ENCODE results near the gene SH3BP5.

The SH3BP5 gene

DNA sequence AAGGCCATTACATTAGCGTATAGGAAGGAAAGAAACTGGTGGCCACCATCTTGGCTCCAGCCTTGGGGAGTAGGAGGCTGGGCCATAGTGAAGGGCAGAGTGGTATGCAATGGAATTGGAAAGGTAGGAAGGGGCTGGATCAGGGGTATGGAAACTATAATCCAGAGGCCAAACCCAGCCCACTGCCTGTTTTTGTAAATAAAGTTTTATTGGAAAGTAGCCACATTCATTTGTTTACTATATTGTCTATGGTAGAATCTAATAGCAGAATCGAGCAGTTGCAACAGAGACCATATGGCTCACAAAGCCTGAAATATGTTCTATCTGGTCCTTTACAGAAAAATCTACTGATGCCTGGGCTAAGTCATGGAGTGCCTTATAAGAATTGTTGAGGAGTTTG lies 14.1 kb upstream of the SH3BP5 start:
- DNase-seq: no peak

DNA sequence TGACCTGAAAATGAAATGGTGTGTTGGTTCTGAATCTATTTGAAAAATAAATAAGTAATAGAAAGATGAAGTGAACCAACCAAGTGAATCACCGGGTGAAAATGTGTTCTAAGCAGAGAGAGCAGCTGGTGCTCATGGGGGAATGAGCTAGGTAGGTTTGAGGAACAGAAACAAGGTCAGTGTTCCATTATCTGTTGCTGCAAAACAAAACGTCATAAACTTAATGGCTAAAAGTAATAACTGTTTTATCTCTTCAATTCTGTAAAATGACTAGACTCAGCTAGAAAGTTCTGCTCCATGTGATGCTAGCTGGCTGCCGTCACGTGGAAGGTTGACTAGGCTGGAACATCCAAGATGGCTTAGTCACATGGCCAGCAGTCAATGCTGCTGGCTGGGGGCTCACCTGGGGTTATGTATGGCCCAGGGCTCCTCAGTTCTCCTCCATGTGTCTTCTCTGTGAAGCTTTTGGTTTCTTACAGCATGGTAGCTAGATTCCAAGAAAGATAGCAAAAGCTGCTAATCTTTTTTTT lies 13.3 kb upstream of the SH3BP5 start:
- no peak for DNase-seq

DNA sequence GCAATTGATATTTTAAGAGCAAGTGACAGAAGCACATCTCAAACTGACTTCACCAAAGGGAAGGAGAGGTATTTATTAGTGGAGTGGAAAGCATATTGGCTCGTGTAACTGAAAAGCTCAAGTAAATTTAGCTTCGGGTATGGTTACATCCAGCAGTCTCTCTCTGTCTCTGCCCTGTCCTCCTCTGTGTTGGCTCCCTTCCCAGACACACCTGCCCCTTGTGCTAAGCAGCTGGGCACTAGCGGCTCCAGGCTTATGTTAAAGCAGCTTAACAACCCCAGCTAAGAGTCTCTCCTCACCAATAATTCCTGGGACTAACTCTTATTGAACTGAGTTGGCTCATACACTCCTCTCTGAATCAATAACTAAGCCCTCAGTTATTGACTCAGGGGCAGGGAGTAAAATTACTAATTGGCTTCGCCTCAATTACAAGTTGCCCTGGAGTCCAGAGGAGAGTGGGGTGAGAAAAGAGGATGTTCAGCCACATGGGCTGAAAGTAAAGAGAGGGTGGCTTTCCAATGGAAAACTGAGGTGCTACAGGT lies 12.8 kb upstream of the SH3BP5 start:
- no peak for DNase-seq

DNA sequence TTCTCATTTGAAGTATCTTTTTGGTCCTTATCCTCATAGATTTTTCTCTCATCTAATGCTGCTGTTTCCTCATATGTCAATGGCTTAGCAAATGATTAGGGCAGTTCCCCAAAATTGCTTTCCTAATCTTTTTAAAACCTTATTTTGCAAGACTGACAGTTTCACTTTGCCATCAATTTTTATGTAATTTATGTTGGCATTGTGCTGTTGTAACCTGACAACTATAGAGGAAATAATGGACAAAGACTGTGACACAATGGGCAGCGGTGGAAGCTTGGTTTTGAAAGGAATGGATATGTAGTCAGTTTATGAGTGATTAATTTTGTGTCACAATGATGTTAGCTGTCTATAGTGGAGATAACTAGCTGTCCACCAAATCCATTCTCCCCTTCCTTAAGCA lies 10.6 kb upstream of the SH3BP5 start:
- DNase-seq: no peak

DNA sequence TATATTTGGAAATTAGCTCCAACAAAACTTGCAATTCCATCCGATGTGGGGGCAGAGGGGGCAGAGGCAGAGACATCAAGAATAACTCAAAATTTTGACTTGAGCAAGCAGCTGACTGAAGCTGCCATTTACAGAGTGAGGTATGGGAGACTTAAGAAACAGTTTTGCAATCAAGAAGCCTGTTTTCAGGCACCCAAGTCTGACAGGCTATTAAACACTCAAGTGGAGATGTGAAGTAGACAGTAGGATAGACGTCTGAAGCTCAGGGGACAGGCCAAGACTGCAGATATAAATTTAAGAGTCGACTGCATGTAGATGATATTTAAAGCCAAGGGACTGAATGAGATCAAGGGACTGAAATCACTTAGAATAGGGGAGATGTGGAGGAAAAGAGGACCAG lies 9.9 kb upstream of the SH3BP5 start:
- no peak for DNase-seq

DNA sequence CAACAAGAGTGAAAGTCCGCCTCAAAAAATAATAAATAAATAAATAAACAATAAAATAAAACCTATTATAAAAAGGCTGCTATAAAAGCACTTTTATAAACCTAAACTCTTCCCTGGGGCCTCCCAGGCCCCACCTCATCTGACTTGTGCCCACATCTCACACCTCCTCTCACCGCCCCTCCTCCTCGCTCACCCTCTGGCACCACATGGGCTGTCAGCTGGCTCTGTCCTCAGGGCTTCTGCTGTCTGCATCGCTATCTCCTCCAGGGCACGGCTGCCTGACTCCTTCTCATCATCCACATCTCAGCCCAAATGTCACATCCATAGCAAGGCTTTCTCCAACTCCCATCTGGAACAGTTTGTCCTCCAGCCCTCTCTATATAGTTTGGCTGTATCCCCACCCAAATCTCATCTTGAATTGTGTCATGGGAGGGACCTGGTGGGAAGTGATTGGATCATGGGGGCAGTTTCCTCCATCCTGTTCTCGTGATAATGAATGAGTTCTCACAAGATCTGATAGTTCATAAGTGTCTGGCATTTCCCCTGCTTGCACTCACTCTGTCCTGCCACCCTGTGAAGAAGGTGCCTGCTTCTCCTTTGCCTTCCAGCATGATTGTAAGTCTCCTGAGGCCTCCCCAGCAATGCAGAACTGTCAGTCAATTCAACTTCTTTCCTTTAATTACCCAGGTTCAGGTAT lies 8.8 kb upstream of the SH3BP5 start:
- DNase-seq: no peak

DNA sequence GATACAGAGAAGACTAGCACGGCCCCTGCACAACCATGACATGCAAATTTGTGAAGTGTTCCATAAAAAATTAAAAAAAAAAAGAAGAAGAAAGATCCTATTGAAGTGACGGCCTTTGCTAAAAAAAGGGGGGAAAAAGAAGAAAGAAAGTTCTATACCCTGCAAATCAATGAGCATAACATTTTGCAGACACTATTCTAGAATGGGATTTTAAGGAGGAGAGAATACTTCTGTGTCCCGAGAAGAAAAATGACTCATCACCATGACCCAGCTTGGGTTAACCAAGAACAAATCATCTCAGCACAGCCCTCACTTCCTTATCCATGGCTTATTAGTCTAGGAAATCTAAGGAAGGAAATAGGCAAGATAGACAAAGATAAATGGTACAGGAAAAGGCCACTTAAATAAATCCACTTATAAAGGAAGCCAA lies 7.4 kb upstream of the SH3BP5 start:
- DNase-seq: no peak

DNA sequence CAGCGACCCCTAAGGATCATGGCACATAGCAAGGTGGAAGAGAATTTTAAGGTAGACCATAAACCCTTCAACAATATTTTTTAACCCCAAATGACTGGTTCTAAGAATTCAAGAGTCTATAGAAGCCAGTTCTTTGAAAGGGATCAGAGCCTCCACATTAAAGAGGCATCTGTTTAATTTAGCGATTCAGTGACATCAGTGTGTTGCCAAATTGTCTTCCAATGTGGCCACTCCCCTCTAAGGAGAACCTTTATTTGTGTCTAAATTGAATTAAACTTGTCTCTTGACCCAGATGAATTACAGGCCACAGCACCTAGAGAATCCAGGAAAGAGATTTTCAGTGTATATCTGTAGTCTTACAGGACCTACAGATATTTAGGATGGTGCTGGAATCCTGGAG lies 6.6 kb upstream of the SH3BP5 start:
- no peak for DNase-seq

DNA sequence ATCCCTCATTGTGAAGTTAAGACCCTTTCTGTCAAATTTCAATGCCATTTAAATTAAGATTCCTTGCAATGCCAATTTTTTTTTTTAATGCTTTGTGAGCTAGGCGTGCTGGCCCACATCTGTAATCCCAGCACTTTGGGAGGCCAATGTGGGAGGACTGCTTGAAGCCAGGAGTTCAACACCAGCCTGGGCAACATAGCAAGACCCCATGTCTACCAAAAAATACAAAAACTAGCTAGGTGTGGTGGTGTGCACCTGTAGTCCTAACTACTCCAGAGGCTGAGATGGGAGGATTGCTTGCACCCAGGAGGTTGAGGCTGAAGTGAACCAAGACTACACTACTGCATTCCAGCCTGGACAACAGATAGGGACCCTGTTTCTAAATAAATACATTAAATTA lies 5.6 kb upstream of the SH3BP5 start:
- no peak for DNase-seq

DNA sequence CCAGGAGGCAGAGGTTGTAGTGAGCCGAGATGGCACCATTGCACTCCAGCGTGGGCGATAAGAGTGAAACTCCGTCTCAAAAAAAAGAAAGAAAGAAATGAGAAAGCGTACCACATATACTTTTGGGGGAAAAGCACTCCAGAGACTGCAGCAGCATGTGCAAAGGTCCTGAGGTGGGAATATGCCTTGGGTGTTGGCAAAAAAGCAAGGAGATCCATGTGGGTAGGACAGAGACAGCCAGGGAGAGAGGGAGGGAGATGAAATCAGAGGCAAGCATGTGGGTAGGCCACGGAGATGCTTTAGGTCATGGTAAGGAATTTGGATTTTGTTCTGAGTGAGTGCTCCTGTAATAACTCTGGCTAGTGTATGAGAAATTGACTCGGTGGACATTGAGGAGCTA lies 3.7 kb upstream of the SH3BP5 start:
- no peak for DNase-seq

DNA sequence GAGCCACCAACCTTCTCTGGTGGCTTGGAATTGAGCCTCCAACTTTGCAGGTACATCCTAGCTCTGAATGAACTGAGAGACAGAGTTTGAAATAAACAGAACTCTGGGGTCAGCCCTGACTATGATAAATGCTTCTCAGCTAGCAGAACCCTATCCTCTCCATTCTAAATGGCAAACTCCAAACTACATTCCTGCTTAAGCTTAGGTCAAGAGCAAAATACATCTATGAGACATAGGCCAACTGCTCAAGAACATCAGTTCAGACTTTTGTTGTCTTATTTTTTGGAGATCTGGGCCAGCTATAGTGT lies 1.5 kb upstream of the SH3BP5 start:
- no peak for DNase-seq

DNA sequence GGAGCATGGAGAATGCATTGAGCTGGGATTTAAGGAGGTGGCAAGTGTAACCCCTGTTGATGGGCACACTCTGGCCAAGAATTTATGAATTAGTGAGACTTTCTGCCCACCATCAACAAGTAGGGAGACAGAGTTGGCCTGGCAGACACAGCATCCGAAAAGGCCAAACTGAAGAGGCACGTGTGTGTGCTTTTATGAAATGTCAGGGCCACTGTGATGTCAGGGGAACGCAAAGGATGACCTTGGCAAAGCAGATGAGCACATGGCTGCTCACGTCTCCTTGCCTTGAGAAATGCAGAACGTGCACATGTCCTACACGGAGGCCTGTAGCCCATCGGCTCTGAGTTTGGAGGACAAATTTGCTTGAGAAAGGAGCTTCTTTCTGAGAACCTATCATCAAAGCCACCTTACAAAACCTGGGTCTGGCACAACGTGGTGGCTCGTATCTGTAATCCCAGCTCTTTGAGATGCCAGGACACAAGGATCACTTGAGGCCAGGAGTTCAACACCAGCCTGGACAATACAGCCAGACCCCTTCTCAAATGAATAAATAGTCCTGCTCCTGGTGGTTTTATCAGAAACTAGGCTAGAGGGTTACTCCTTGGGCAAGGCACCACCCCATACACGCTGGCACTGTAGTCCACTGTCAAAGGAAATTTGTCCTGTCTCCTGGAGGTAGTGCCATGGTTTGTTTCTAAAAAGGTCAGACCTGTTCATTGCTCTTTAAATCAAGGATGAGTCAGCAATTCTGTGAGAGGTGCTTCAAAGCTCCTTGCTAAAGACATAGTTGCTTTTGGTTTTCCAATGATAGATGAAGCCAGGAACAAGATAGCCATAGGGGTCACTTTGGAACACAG lies 941 bp upstream of the SH3BP5 start:
- DNase-seq: no peak

DNA sequence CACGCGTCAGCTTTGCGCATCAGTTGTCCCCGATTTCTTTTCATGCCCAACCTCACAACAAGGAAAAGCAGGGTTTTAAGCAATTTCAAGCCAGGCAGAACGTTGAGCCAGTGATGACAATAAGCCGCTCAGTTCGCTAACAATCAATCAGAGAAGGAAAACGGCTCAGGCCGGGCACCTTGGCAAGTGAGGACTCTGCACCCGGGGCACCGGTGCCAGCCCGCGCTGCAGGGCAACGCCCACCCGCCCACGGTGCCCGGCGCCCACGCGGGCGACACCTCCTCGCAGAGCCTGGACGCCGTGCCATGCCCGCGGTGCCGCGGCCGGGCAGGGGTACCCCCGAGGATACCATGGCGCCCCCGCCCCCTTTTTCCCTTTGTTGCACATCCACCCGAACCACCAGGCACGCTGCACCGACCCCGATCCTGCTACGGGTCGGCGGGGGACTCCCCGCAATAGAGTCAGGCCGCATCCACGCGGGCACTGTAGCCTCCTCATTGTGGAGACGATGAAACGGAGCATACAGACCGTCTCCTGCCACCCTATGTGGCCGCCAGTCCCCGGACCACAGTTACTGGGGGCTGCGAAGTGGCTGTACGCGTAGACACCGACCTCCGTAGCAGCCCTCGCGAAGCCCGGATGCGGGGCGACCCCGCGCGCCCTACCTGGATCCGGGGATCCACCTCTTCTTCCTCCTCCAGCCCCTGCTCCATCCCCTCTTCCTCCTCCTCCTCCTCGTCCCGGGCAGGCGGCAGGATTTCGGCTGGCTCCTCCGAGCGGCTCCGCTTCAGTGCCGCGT lies 581 bp downstream of the SH3BP5 start:
- DNase-seq: peak; percentile 63

DNA sequence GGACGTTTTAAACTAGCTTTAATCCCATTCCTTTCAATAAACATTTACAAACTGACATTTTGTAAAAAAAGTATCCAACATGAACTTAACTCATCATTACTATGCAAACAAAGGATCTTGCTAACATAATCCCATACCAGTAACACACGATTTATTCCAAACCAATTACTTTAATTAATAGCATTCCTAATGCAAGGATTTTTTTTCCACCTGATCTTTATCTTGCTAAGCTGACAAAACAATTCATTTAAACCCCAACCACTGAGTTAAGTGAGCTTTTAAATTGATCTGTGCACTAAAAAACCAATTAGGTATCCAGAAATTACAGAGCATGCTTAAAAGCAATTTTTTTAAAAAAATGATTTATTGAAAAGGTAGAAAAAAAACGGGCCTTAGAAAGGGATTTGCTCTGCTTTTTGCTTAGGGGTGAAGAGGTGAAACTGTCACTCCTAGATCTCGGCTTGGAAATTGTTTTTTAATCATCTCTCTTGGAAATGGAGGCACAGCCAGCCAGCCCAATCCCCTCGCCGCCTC lies 1.2 kb downstream of the SH3BP5 start:
- no peak for DNase-seq

DNA sequence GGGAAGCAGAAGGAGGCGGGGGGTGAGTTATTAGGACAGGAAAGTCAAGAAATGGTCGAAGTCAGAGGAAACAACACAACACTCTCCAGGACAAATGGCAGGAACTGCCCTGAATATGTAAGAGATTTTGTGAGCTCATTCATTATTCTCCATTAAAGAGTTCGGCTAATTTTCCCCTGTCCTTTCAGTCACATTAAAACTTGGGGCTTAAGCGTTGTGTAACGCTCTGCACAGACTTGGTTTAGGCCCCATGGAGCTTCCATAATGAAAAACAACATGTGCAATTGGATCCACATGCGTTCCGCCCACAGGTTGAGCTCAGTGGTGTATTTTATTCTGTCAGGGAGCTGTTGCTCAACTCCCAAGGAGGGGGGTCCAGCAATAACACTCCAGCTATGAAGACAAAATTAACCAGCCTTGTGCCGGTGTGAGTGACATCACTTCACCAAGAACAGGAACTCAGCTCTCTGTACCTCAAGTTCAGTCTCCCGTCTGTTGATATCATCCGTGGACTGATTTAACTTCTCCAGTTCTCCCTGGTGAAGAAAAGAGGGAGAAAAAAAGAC lies 2.3 kb downstream of the SH3BP5 start:
- no peak for DNase-seq

DNA sequence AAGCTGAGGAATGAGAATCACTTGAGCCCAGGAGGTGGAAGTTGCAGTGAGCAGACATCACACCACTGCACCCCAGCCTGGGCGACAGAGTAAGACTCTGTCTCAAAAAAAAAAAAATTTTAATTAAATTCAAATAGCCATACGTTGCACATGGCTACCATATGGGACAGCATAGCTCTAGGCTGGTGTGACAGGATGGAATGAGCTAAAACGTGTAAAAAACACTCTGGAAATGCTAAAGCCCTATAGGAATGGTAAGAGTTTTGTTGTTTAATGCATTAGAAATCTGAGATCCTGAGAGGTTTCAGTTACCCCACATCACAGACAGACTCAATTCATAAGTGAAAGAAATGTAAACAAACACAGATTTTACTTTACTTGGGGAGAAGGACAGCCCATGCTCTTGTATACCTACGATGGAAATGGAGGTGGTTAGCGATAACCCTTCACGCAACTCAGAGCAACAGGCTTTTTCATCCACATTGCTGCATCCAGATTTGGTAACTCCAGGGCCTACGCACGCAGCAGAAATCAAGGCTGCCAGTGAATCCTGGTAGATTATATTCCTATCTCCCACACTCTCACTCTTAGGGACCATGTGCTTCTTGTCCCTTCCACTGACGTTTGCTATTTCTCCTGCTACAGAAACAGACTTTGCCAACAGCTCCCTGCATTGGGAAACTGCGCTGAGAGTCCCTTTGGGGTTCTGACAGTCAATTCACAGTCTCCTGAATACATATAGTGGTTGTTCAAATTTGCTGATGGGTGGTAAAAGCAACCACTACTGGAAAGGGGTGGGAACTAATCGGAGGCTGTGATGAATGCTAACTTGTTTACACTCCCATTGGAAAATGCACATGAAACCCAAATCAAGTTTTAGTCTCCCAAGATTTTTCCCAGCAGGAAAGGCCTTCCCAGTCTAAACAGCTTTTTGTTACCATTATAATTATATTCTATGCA lies 3.1 kb downstream of the SH3BP5 start:
- DNase-seq: no peak

DNA sequence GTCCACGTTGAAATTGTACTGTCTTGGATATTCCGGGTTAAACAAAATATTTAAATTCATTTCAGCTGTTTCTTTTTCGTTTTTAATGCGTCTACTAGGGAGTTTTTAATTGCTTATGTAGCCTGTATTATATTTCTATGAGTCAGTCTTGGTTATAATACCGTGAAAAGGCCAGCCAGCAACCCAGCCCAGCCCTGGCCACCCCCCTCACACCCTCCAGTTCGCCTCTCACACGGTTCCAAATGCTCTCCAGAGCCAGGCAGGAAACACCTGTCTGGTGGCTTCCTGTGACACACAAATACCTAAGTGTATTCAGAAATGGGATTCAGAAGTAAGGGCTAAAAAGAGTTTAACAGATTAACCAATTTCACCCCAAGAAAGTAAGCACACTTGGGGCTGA lies 4.4 kb downstream of the SH3BP5 start:
- DNase-seq: no peak

DNA sequence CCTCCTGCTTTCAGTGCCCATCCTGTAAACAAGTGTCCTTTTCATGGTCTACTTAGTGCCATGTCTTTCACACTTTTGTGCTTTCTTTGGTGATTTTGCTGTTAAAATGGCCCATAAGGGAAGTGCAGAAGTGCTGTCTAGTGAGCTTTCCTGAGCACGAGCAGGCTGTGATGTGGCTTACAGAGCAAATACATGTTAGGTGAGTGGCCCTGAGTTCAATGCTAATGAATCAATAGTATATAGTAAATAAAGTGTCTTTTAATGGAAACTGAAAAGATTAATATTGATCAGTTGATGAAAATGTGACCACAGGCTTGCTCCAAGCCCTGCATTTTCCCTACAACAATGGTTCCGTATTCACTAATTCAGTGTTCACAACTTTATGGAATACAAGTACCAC lies 5.7 kb downstream of the SH3BP5 start:
- DNase-seq: no peak

DNA sequence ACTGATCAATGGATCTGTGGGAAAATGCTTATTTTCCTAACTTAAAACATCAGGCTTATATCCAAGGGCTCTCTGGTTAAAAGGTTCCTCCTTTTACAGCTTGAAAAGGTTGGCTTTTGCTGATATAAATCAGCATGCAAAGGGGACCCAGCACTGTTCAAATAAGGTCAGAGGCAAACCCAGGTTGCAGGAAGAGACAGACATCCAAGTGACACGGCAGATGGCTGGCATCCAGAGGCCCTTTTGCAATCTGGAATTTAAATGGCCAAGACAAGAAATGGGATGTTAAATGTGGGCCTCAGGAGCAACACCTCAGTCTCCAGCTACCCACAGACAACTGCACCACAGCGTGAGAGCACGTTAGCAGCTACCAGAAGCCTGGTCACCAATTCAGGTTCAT lies 6.3 kb downstream of the SH3BP5 start:
- DNase-seq: no peak

DNA sequence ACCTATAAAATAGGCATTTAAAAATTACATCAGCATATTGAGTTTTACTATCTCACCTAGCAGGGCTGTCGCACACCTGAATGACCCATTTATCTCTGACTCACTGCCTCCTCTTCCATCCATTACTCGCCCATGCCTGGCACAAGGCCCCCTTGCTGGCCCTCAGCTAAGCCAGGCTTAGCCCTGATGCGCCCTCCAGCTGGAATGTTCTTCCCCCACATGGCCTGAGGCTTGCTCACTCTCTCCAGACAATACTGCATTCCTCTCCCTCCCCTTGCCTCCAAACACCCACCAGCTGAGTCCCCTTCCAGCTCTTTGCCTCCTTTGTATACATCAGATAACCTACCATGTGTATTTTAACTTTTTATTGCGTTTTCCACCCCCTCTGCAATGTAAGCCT lies 7.2 kb downstream of the SH3BP5 start:
- no peak for DNase-seq

DNA sequence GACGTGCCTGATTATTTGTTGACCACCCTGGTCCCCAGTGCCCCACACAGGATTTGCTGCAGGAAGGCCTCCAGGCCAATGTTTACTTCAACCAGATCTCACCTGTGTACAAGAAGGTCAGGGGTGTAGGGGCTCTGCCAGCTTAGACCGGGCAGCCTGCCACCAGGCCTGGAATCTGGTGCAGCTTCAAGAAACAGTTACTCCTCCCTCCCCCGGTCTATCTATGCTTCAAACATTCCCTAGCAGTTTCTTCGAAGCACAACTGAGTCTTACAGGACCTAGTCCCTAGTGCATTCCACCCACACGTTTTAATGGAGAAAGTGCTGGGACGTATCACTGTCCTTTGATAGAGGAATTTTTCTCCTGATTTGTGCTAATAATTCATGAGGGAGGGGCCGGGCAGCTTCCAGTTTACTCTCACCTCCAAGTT lies 8.0 kb downstream of the SH3BP5 start:
- no peak for DNase-seq

DNA sequence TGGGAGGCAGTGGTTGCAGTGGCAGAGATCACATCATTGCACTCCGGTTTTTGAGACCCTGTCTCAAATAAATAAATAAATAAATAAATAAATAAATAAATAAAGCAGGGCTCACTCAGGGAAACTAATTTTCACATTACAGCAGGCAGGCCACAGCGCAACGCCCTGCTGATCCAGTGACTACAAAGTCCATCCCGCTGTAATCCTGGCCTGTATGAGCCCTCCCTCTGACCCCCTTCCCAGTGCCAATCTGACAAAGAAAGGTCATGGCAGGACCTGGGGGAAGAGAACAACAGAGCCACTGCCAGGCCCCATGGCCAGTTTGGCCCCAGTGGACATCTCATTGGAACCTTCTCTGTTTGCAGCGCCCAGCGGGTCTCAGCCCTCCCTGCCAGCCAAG lies 9.3 kb downstream of the SH3BP5 start:
- no peak for DNase-seq
